ENCODE results near the gene PDZD4. TPM values are rescaled to one million over a fixed set of nuclear protein-coding genes. Genes with fewer than 3 reads are reported as not detected.

PDZD4 gene
- total RNA-seq, 1 donor from 2014 or later = 23.2 TPM

GRCh38 chrX:153772316-153773217 lies 57.8 kb downstream of the PDZD4 start:
- H3K27me3 ChIP-seq = no peaks in the 10 kb centered on the region
- DNase-seq (ENCODE audit: low spot score in 2 of 2) = no peak
- TF ChIP-seq CTCF (IDR thresholded peaks at IDR 0.05) = no peak

GRCh38 chrX:153771415-153772315 lies 58.7 kb downstream of the PDZD4 start:
- intact Hi-C loops (cut with DNase I) = no loop called here
- Histone ChIP-seq H3K27ac (no peak overlapping the region), H3K4me1 (no peaks in the 10 kb centered on the region), H3K36me3 (peaks cover 5 to 21% of the 10 kb centered on the region in 2 donors), H3K27me3 (no peaks in the 10 kb centered on the region), H3K4me3 (no peak overlapping the region), H3K9me3 (no peaks in the 10 kb centered on the region)
- no peak for TF ChIP-seq CTCF (IDR thresholded peaks at IDR 0.05)
- DNase-seq (ENCODE audit: low spot score in 2 of 2) = no peak

More at GRCh38 chrX:153772316-153773217, 57.8 kb downstream of the PDZD4 start:
- Histone ChIP-seq H3K36me3 (peaks cover 5 to 21% of the 10 kb centered on the region in 2 donors), H3K27ac (no peak overlapping the region), H3K9me3 (no peaks in the 10 kb centered on the region), H3K4me1 (no peaks in the 10 kb centered on the region), H3K4me3 (no peak overlapping the region)
- intact Hi-C loops (cut with DNase I) = no loop called here

DNA sequence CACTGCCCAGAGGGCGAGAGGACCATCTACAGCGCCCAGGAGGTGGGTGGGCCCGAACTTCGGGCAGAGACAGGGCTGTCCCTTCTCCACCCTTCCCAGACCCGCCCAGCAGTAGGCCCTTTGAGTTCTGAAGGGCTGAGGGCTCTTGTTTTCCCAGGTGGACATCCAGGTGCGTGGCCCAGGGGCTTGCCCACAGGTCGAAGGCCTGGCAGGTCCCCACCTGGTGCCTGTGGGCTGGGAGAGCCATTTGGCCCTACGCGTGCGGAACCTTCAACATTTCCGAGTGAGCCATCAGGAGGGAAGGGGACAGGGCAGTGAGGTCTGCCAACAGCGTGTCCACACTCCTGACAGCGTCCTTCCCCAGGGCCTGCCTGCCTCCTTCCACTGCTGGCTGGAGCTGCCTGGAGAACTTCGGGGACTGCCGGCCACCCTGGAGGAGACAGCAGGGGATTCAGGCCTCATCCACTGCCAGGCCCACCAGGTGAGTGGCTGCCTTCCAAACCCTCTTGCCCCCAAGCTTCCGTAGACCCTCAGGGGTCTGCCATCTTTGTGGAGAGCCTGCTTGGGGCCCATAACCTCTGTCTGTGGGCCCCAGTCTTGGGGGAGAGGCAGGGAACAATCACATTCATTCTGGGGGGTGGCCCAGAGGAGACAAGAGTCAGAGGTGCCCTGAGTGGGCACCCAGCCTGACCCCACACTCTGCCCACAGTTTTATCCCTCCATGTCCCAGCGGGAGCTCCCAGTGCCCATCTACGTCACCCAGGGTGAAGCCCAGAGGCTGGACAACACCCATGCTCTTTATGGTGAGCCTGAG lies 59.5 kb downstream of the PDZD4 start:
- Histone ChIP-seq H3K27me3 (no peaks in the 10 kb centered on the region), H3K36me3 (peaks cover 5 to 21% of the 10 kb centered on the region in 2 donors), H3K4me1 (peaks cover 0 to under 1% of the 10 kb centered on the region in 2 donors), H3K9me3 (no peaks in the 10 kb centered on the region), H3K27ac (no peak overlapping the region), H3K4me3 (no peak overlapping the region)
- intact Hi-C loops (cut with DNase I) = no loop called here
- no peak for TF ChIP-seq CTCF (IDR thresholded peaks at IDR 0.05)
- DNase-seq (ENCODE audit: low spot score in 2 of 2) = no peak

GRCh38 chrX:153769865-153770600 lies 60.3 kb downstream of the PDZD4 start:
- DNase-seq (ENCODE audit: low spot score in 2 of 2) = no peak
- peaks cover 5 to 21% of the 10 kb centered on the region in 2 donors for H3K36me3 ChIP-seq
- intact Hi-C loops (cut with DNase I) = no loop called here

More at GRCh38 chrX:153769865-153770600, 60.3 kb downstream of the PDZD4 start:
- Histone ChIP-seq H3K27ac (no peak overlapping the region), H3K4me3 (no peak overlapping the region), H3K4me1 (peaks cover 0 to 3% of the 10 kb centered on the region in 2 donors), H3K9me3 (no peaks in the 10 kb centered on the region), H3K27me3 (no peaks in the 10 kb centered on the region)
- TF ChIP-seq CTCF (IDR thresholded peaks at IDR 0.05) = no peak
